ACC112 (cell line): ENCODE measurements around the gene VWA5A.

Experiments
- H2AFZ ChIP-seq: fragments of 200-600 bp; sonication (generic); one replicate; pipeline ENCODE4 v1.6.0; 2017; ENCODE audit warnings: antibody characterized with exemption, low read length; ENCODE audit not compliant: unreplicated experiment
- H3K27ac ChIP-seq: fragments of 200-600 bp; sonication (generic); 2 replicates; pipeline ENCODE4 v1.5.1; 2014; ENCODE audit warnings: low read depth, mild to moderate bottlenecking, antibody characterized with exemption, low read length, moderate library complexity
- H3K27me3 ChIP-seq: fragments of 200-600 bp; sonication (generic); 2 replicates; pipeline ENCODE4 v1.6.1; 2014; ENCODE audit warnings: mild to moderate bottlenecking, antibody characterized with exemption, low read length, moderate library complexity, mixed read lengths; ENCODE audit not compliant: insufficient read depth
- H3K36me3 ChIP-seq: fragments of 200-600 bp; sonication (generic); 2 replicates; pipeline ENCODE4 v1.6.1; 2016; ENCODE audit warnings: mild to moderate bottlenecking, antibody characterized with exemption, low read length, moderate library complexity, mixed read lengths; ENCODE audit not compliant: insufficient read depth
- H3K4me1 ChIP-seq: fragments of 200-600 bp; sonication (generic); one replicate; pipeline ENCODE4 v1.6.1; 2016; ENCODE audit warnings: low read length, mixed read lengths; ENCODE audit not compliant: insufficient read depth, unreplicated experiment, control insufficient read depth
- H3K4me3 ChIP-seq: fragments of 200-600 bp; sonication (generic); 2 replicates; pipeline ENCODE4 v1.5.1; 2014; ENCODE audit warnings: mild to moderate bottlenecking, low read depth, low read length
- H3K79me2 ChIP-seq: fragments of 200-600 bp; sonication (generic); one replicate; pipeline ENCODE4 v1.6.0; 2016; ENCODE audit warnings: low read length; ENCODE audit not compliant: control insufficient read depth, unreplicated experiment, insufficient read depth

The VWA5A gene

GRCh38 chr11:124094731-124095130 is 20.5 kb upstream of the VWA5A start:
- H3K27me3 ChIP-seq = peaks cover 31% of the 10 kb centered on the region
- no peak overlapping the region for H3K4me3 ChIP-seq
- no peaks in the 10 kb centered on the region for H3K36me3 ChIP-seq
- H2AFZ ChIP-seq = no peak overlapping the region
- no peak overlapping the region for H3K27ac ChIP-seq
- H3K4me1 ChIP-seq = no peaks in the 10 kb centered on the region
- no peaks in the 10 kb centered on the region for H3K79me2 ChIP-seq

- H3K27me3 ChIP-seq = peaks cover 31% of the 10 kb centered on the region
- no peak overlapping the region for H2AFZ ChIP-seq
- H3K4me3 ChIP-seq = no peak overlapping the region
- H3K36me3 ChIP-seq = no peaks in the 10 kb centered on the region
- H3K4me1 ChIP-seq = no peaks in the 10 kb centered on the region
- no peaks in the 10 kb centered on the region for H3K79me2 ChIP-seq
- no peak overlapping the region for H3K27ac ChIP-seq
These were observed 18.9 kb upstream of the VWA5A start for GRCh38 chr11:124096364-124096763.

GRCh38 chr11:124098141-124098540 is 17.1 kb upstream of the VWA5A start:
- H3K27ac ChIP-seq = no peak overlapping the region
- no peaks in the 10 kb centered on the region for H3K4me1 ChIP-seq
- peaks cover 25% of the 10 kb centered on the region for H3K27me3 ChIP-seq
- no peak overlapping the region for H3K4me3 ChIP-seq
- H3K79me2 ChIP-seq = no peaks in the 10 kb centered on the region
- no peaks in the 10 kb centered on the region for H3K36me3 ChIP-seq
- H2AFZ ChIP-seq = no peak overlapping the region

GRCh38 chr11:124101737-124102136 is 13.5 kb upstream of the VWA5A start:
- no peaks in the 10 kb centered on the region for H3K79me2 ChIP-seq
- no peaks in the 10 kb centered on the region for H3K36me3 ChIP-seq
- H3K4me3 ChIP-seq = no peak overlapping the region
- H3K27ac ChIP-seq = no peak overlapping the region
- H3K27me3 ChIP-seq = peaks cover 27% of the 10 kb centered on the region
- H2AFZ ChIP-seq = no peak overlapping the region
- H3K4me1 ChIP-seq = no peaks in the 10 kb centered on the region

GRCh38 chr11:124108156-124108555 is 7.1 kb upstream of the VWA5A start:
- no peak overlapping the region for H2AFZ ChIP-seq
- H3K79me2 ChIP-seq = no peaks in the 10 kb centered on the region
- no peak overlapping the region for H3K27ac ChIP-seq
- no peaks in the 10 kb centered on the region for H3K4me1 ChIP-seq
- H3K36me3 ChIP-seq = no peaks in the 10 kb centered on the region
- no peak overlapping the region for H3K4me3 ChIP-seq
- peaks cover 12% of the 10 kb centered on the region; the same call in 1 of the 2 replicates for H3K27me3 ChIP-seq

GRCh38 chr11:124109377-124109776 is 5.9 kb upstream of the VWA5A start:
- Histone ChIP-seq H3K27me3 (peaks cover 12% of the 10 kb centered on the region; the same call in 1 of the 2 replicates), H3K79me2 (no peaks in the 10 kb centered on the region), H3K27ac (no peak overlapping the region), H3K4me1 (peaks cover 3% of the 10 kb centered on the region), H2AFZ (no peak overlapping the region), H3K36me3 (no peaks in the 10 kb centered on the region), H3K4me3 (no peak overlapping the region)

GRCh38 chr11:124110201-124110600 is 5.0 kb upstream of the VWA5A start:
- Histone ChIP-seq H3K36me3 (no peaks in the 10 kb centered on the region), H3K79me2 (no peaks in the 10 kb centered on the region), H3K4me1 (peaks cover 7% of the 10 kb centered on the region), H2AFZ (no peak overlapping the region), H3K27me3 (peaks cover 8% of the 10 kb centered on the region; the same call in 1 of the 2 replicates), H3K4me3 (no peak overlapping the region), H3K27ac (no peak overlapping the region)

- no peak overlapping the region for H3K27ac ChIP-seq
- peaks cover 15% of the 10 kb centered on the region for H3K4me1 ChIP-seq
- H3K36me3 ChIP-seq = peaks cover 7% of the 10 kb centered on the region; the same call in 1 of the 2 replicates
- H3K79me2 ChIP-seq = no peaks in the 10 kb centered on the region
- H2AFZ ChIP-seq = no peak overlapping the region
- no peaks in the 10 kb centered on the region for H3K27me3 ChIP-seq
- no peak overlapping the region for H3K4me3 ChIP-seq
These were observed 1.4 kb upstream of the VWA5A start for GRCh38 chr11:124113890-124114289.

GRCh38 chr11:124115782-124116616 is 749 bp downstream of the VWA5A start:
- Histone ChIP-seq H3K27ac (no peak overlapping the region), H3K4me3 (peak overlapping the region; percentile 83)

GRCh38 chr11:124119103-124119502 is 3.9 kb downstream of the VWA5A start:
- no peaks in the 10 kb centered on the region for H3K27me3 ChIP-seq
- no peak overlapping the region for H2AFZ ChIP-seq
- no peak overlapping the region for H3K27ac ChIP-seq
- H3K79me2 ChIP-seq = no peaks in the 10 kb centered on the region
- H3K4me3 ChIP-seq = no peak overlapping the region
- peaks cover 12% of the 10 kb centered on the region for H3K4me1 ChIP-seq
- peaks cover 33% of the 10 kb centered on the region for H3K36me3 ChIP-seq

More at GRCh38 chr11:124115782-124116616, 749 bp downstream of the VWA5A start:
- no peaks in the 10 kb centered on the region for H3K27me3 ChIP-seq
- peak overlapping the region; percentile 44 for H2AFZ ChIP-seq
- H3K79me2 ChIP-seq = no peaks in the 10 kb centered on the region
- H3K36me3 ChIP-seq = peaks cover 19% of the 10 kb centered on the region
- peaks cover 15% of the 10 kb centered on the region for H3K4me1 ChIP-seq

GRCh38 chr11:124120891-124121290 is 5.6 kb downstream of the VWA5A start:
- Histone ChIP-seq H2AFZ (no peak overlapping the region), H3K4me1 (peaks cover 6% of the 10 kb centered on the region), H3K4me3 (no peak overlapping the region), H3K27ac (no peak overlapping the region), H3K79me2 (no peaks in the 10 kb centered on the region), H3K36me3 (peaks cover 41% of the 10 kb centered on the region), H3K27me3 (no peaks in the 10 kb centered on the region)
